ENCODE data around the gene TENM3.

The TENM3 gene

DNA sequence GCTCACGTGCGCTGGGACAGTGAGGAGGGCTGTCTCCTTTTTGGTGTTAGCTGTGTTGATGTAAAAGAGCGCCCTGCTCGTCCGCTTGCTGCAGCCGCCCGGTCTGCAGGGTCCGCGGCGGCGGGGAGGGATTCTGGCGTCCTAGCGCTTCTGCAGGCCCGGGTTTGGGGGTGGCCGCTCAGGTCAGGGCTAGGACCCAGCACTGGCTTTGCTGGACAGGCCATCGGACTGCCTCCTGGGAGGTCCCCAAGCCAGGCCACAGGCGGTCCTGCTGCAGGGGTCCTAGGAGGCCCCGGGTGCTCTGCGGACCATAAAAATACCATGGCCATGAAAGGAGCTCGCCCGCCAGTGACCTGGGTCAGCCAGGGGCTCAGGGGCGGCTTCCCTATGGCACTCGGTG is 365.3 kb downstream of the TENM3 start:
- Mint-ChIP-seq H3K4me3 (no peak overlapping the region), H3K4me1 (peaks cover 21% of the 10 kb centered on the region), H3K27me3 (ENCODE audit: low read depth) (no peaks in the 10 kb centered on the region), H3K9me3 (no peaks in the 10 kb centered on the region), H3K36me3 (ENCODE audit: low read depth) (peaks cover 8% of the 10 kb centered on the region), H3K27ac (no peak overlapping the region)
- TF ChIP-seq CTCF (IDR thresholded peaks at IDR 0.05; ENCODE audit: unreplicated experiment in 3 of 3), result no peak

DNA sequence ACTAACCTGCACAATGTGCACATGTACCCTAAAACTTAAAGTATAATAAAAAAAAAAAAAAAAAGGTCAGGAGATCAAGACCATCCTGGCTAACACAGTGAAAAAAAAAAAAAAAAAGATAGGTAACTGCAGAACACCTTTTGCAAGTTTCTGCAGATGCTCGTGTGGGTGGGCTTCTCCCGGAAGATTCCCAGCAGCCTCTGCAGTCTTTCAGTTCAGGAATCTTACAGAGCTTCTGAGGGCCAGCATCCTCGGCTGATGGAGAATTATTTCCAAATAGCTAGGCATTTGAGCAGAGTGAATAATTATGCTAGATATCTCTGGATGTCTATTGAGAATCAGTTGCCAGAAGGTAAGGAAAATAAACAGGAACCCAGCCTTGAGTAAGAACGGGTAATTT is 373.3 kb downstream of the TENM3 start:
- TF ChIP-seq CTCF (IDR thresholded peaks at IDR 0.05; ENCODE audit: unreplicated experiment in 3 of 3), result no peak
- no peak overlapping the region for H3K4me3 Mint-ChIP-seq
- H3K9me3 Mint-ChIP-seq, result no peaks in the 10 kb centered on the region
- peaks cover 5% of the 10 kb centered on the region for H3K4me1 Mint-ChIP-seq
- H3K36me3 Mint-ChIP-seq (ENCODE audit: low read depth), result peaks cover 7% of the 10 kb centered on the region
- H3K27ac Mint-ChIP-seq, result no peak overlapping the region
- no peaks in the 10 kb centered on the region for H3K27me3 Mint-ChIP-seq (ENCODE audit: low read depth)

DNA sequence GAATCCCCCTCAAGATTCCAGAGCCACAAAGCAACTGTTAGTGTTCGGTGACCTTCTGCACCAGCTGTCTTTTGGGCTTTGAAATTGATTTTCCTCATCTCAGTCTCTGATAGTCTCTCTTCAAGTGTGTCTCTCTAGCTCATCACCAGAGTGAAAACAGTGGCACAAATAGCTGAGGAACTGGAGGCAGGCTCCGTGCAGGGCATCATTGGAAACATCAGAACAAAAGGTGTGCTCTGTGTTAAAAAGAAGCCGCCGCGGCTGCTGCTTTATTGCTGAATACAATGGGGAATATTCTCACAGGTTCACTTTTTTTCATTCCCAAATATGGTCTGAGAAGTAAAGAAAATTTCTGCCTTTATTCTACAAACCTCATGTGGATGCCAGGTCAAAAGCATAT is 376.5 kb downstream of the TENM3 start:
- H3K4me3 Mint-ChIP-seq, result no peak overlapping the region

GRCh38 chr4:182620111-182620980 is 377.1 kb downstream of the TENM3 start:
- Mint-ChIP-seq H3K4me1 (peaks cover 5% of the 10 kb centered on the region), H3K27ac (no peak overlapping the region), H3K36me3 (ENCODE audit: low read depth) (peaks cover 19% of the 10 kb centered on the region), H3K4me3 (no peak overlapping the region), H3K27me3 (ENCODE audit: low read depth) (no peaks in the 10 kb centered on the region), H3K9me3 (no peaks in the 10 kb centered on the region)
- no peak for TF ChIP-seq CTCF (IDR thresholded peaks at IDR 0.05; ENCODE audit: unreplicated experiment in 3 of 3)

More for the DNA sequence above, 376.5 kb downstream of the TENM3 start:
- Mint-ChIP-seq H3K27ac (no peak overlapping the region), H3K36me3 (ENCODE audit: low read depth) (peaks cover 14% of the 10 kb centered on the region), H3K9me3 (no peaks in the 10 kb centered on the region), H3K27me3 (ENCODE audit: low read depth) (no peaks in the 10 kb centered on the region), H3K4me1 (peaks cover 5% of the 10 kb centered on the region)
- TF ChIP-seq CTCF (IDR thresholded peaks at IDR 0.05; ENCODE audit: unreplicated experiment in 3 of 3), result no peak

DNA sequence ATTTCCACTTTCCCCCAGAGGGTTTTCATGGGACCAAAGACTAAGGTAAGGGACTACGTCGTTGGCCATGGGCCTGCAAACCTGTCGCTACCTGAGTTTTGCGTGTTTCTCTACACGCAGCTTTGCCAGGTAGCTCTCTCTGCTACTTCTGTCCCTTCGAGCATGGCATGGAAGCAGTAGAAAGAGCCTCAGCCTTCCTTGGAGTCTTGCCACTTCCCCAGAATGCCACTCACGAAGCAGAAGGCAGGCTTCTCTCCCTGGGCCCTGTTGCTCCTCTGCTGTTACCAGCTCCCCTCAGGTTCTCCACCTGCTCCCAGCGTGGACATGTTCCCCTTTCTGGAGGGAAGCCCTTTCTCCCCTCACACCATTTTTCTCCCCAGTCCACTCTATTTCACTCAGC is 381.1 kb downstream of the TENM3 start:
- no peaks in the 10 kb centered on the region for H3K9me3 Mint-ChIP-seq
- peaks cover 16% of the 10 kb centered on the region for H3K36me3 Mint-ChIP-seq (ENCODE audit: low read depth)
- TF ChIP-seq CTCF (IDR thresholded peaks at IDR 0.05; ENCODE audit: unreplicated experiment in 3 of 3), result no peak
- H3K4me3 Mint-ChIP-seq, result no peak overlapping the region
- no peaks in the 10 kb centered on the region for H3K27me3 Mint-ChIP-seq (ENCODE audit: low read depth)
- no peak overlapping the region for H3K27ac Mint-ChIP-seq
- peaks cover 5% of the 10 kb centered on the region for H3K4me1 Mint-ChIP-seq

DNA sequence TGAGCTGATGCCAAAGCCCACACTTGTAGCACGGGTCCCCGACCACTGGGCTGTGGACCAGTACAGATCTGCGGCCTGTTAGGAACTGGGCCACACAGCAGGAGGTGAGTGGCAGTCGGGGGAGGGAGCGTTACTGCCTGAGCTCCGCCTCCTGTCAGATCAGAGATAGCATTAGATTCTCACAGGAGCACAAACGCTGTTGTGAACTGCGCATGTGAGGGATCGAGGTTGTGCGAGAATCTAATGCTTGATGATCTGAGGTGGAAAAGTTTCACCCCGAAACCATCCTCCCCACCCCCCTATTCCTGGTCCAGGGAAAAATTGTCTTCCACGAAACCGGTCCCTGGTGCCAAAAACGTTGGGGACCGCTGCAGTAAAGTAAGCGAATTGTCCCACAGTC is 382.0 kb downstream of the TENM3 start:
- no peak for TF ChIP-seq CTCF (IDR thresholded peaks at IDR 0.05; ENCODE audit: unreplicated experiment in 3 of 3)
- H3K27ac Mint-ChIP-seq, result no peak overlapping the region
- H3K27me3 Mint-ChIP-seq (ENCODE audit: low read depth), result no peaks in the 10 kb centered on the region
- H3K36me3 Mint-ChIP-seq (ENCODE audit: low read depth), result peaks cover 24% of the 10 kb centered on the region
- H3K4me3 Mint-ChIP-seq, result no peak overlapping the region
- no peaks in the 10 kb centered on the region for H3K9me3 Mint-ChIP-seq
- no peaks in the 10 kb centered on the region for H3K4me1 Mint-ChIP-seq

Data from nephron (organoid).